ENCODE results near the gene KLHDC7B.

The KLHDC7B gene

DNA sequence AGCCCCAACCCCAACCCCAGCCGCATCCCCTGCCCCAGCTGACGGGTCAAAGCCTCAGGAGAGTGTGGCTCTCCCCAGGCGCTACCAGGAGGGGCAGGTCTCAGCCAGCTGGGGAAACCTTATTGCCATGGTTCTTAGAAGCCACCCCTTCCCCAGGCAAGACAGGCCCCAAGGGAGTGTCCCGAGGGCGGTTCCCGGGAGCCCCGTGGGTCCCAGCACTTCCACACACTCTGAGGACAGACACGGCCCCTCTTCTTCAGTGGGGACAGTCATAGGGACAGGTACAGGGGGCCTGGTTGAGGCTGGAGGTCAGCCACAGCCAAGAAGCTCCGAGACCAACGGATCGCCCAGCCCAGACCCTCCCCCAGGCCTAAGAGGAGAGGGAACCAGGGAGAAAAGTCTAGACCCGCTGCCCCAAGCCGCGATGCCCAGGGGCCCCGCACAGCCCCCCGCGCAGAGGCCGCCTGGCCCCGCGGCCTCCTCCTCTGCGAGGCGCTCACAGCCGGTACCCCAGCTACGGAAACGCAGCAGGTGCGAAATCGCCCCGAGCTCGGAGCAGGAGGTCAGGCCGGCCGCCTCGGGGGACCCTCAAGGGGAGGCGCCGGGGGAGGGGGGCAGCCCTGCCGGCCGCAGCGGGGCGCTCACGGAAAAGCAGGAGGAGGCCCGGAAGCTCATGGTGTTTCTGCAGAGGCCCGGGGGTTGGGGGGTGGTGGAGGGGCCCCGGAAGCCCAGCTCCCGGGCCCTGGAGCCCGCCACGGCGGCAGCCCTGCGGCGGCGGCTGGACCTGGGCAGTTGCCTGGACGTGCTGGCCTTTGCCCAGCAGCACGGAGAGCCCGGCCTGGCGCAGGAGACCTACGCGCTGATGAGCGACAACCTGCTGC, 2.6 kb downstream of the KLHDC7B start:
- DNase-seq: no peak

DNA sequence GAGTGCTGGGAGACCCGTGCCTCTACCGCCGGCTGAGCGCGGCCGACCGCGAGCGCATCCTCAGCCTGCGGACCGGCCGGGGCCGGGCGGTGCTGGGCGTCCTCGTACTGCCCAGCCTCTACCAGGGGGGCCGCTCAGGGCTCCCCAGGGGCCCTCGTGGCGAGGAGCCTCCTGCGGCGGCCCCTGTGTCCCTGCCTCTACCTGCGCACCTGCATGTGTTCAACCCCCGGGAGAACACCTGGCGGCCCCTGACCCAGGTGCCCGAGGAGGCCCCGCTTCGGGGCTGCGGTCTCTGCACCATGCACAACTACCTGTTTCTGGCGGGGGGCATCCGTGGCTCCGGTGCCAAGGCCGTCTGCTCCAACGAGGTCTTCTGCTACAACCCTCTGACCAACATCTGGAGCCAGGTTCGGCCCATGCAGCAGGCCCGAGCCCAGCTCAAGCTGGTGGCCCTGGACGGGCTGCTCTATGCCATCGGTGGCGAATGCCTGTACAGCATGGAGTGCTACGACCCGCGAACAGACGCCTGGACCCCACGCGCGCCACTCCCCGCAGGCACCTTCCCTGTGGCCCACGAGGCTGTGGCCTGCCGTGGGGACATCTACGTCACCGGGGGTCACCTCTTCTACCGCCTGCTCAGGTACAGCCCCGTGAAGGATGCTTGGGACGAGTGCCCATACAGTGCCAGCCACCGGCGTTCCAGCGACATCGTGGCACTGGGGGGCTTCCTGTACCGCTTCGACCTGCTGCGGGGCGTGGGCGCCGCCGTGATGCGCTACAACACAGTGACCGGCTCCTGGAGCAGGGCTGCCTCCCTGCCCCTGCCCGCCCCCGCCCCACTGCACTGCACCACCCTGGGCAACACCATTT, 3.5 kb downstream of the KLHDC7B start:
- DNase-seq: no peak

DNA sequence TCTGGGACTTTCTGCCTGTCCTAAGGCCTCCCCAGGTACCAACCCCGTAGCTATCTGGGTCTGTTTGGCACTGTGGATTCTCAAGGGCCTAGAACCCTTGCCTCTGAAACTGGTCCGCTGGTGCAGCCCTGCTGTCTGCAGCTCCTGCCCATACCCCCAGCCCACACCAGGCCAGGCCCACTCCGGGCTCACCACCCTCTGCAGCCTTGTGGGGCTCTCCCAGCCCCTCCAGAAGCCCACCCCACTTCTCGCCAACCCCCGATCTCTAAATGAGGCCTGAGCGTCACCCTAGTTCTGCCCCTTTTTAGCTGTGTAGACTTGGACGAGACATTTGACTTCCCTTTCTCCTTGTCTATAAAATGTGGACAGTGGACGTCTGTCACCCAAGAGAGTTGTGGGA, 4.7 kb downstream of the KLHDC7B start:
- DNase-seq: no peak

DNA sequence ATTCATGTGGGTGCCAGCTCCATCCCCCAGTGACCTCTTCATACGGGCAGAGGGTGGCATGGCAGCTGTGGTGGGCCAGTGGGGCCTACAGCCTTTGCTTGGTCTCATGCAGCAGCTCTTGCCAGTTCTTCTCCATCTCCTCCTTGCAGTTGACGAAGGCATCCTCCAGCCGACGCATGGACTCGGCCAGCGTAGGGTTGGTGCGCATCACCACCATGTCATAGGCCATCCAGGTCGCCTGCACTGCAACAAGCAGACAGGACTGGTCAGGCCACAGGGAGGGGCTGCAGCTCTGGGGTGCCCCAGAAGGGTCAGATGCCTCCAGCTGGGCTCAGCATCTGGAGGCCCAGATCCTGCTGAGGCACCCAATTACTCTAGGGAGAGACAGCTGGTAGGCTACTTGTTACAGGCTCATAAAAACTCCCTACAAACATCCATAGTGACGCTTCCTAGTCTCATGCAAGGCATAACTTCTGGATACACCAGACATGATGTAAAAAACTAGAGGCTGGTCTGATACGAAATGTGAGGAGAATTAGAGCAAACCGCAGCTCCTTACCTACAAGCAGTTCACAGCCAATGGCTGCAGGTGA, 5.6 kb downstream of the KLHDC7B start:
- no peak for DNase-seq

DNA sequence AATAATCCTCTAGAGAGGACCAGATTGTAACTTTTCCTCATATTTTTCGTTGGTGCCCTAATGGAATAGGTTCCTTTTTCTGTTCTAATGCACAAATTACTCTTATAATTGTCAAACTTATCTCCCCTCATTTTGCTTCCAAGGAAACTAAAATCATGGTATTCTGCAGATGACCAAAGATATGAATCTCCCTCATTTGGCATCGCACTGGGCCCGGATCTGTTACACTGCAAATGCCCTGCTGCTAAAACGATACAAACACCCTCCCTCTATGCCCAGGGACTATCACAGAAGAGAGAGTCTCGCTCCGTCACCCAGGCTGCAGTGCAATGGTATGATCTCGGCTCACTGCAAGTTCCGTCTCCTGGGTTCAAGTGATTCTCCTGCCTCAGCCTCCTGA, 7.6 kb downstream of the KLHDC7B start:
- DNase-seq: no peak

DNA sequence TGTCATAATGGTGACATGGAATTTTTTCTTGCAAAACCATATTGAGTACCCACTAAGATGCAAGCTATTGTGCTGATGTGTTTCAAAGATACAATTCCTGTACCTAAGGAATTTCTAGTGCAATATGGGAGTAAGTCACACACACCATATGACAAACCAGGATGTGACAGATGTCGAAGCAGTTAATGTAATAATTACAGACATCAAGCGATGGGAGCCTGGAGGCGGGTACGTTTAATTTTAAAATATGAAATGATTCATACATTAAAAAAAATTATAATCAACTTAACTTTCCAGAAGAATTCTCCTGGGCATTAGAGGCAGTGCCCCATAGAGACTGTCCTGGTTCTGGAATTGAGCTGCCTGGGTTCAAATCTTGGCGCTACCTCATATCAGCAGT, 11.0 kb downstream of the KLHDC7B start:
- no peak for DNase-seq

DNA sequence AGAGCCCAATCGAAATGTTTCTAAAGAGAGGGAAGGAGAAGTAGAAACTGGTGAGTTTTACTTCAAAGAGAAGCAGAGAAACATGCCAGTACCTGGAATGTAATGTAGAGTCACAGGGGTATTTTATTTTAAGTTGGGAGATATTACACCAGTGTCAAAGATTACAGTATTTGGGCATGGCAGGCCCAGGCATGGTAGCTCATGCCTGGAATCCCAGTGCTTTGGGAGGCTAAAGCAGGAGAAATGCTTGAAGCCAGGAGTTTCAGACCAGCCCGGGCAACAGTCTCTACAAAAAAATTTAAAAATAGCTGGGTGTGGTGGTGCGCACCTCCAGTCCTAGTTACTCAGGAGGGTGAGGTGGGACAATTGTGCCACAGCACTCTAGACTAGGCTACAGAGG, 14.3 kb downstream of the KLHDC7B start:
- no peak for DNase-seq

DNA sequence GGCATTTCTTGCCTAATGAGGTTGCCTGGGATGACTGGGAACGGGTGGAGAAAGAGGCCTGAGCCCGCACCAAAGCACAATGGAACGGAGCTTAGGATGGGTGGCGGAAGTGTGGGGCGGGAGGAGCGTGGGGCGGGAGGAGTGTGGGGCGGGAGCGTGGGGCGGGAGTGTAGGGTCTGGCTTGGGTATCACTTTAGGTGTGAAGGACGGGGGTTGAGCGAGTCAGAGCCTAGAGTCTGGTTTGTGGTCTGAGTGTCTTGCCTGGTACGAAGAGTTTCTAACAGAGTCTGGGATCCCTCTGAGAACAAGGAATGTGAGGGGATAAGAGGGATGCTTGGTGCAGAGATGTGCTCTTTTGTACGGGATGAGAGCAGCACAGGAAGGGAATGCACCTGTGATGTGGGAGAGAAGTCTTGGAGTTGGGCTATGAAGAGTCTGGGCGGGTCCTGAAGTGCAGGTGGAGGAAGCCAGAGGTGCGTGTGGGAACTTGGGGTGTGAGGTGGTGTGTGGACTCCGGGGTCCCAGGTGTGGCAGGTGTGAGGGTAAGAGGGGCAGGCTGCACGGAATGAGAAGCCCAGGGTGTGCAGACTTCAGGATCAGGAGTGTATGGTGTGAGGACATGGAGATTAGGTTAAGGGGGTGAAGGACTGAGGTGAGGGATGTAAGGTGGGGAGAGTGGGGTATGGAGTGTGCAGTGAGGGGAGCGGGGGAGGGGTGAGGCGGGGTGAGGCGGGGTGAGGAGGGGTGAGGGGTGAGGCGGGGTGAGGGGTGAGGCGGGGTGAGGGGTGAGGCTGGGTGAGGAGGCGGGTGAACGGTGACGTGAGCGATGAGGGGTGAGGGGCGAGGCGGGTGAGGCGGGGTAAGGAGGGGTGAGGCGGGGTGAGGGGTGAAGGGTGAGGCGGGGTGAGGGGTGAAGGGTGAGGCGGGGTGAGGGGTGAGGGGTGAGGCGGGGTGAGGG, 16.0 kb downstream of the KLHDC7B start:
- no peak for DNase-seq

DNA sequence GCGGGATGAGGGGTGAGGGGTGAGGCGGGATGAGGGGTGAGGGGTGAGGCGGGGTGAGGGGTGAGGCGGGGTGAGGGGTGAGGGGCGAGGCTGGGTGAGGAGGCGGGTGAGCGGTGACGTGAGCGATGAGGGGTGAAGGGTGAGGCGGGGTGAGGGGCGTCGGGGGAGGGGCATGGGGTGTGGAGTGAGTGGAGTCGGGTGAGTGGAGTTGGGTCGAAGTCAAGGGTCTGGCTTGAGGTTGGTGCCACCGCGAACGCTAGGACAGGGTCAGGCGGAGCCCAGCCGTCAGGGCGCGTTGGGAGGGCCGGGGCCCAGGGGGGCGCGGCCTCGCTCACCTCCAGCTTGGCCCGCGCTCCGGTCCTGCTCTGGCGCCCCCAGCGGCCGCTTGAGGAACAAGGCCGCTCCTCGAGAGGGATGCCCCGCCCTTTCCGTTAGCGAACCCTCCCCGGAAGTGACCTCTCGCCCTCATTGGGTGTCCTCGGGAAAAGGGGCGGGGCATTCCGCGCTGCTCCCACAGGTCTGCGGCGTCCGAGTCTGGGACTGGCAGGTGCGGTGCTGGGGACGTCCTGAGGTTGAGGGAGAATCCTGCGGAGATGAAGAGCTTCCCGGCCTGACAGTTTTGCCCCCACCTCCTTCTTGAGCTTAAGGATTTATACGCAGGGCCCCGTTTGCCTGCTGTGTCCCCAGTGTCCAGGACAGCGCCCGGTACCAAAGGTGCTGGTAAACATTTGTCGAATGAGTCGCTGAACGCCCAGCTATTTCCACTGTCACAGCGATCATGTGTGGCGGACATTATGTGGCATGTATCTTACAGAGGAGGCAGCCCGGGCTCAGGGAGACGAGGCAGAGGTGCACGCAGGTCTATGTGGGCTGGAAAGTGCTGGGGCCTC, 17.1 kb downstream of the KLHDC7B start, which contains the start of gene SYCE3:
TSS of gene SYCE3 (minus strand) at position 397 of the 890 bp plus-strand sequence. CDS start 6,514 bp downstream, outside the sequence.
- peak; percentile 23 to 96 (median 90) for DNase-seq

DNA sequence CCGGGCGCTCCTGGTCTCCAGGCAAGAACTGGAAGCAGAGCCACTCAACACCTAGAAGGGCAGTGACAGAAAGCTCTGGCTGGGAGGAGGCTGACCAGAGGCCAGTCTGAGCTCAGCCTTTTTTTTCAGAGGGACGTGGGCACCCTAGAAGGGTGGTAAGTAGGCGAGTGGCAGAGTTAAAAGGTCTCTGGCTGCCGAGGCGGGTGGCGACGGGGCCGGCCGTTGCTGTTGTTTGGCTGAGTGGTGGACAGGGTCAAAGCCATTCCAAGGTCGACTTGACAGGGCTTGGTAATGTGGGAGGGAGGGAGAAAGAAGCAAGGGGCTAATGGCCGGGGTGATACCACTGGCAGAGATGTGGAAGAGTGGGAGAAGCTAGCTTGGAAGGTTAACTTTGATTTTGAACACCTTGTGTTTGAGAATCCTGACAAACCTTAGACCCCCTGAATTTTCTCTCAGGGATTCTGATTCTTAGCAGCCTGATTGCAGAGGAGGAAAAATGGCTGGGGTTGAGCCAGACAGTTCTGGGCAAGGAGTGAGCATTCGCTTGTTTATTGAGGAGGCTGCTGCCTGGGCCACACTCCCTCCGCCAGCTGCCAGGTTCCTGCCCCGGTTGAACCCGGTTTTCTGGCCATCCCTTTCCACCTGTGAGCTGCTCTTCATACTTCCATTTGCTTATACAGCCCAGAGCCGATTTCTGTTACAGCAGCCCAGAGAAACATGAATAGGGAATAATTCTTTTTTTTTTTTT, 17.9 kb downstream of the KLHDC7B start:
- peak in 1 of 14 donors; percentile 77 for DNase-seq

DNA sequence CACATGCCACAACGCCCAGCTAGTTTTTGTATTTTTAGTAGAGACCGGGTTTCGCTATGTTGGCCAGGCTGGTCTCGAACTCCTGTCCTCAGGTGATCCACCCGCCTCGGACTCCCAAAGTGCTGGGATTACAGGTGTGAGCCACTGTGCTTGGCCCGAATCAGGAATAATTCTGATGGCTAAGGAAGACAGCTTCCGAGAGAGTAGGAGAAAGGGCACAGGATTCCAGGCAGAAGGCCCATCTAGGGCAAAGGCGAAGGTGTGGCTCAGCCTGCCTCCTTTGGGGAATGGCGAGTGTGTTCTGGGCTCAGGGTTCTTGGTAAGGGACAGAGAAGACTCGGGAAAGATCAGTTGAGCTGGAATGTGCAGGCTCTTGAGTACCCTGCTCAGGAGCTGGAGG, 18.6 kb downstream of the KLHDC7B start:
- DNase-seq: no peak

DNA sequence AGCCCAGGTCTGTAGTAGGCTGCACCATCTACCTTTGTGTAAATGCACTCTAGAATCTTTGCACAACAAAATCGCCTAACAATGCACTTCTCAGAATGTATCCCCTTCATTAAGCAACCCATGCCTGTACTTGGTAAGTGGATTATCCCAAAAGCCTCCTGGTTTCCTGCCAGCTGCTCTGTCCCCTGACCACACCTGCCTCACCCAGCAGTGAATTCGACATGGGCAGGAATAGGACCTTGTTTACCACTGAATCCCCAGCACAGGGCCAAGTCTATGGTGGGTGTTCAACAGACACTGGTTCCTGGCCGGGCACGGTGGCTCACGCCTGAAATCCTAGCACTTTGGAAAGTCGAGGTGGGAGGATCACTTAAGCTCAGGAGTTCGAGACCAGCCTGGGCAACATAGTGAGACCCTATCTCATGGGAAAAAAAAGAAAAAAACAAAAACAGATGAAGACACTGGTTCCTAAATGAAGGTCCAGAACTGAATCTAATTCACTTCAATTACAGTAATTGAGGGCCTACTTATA, 22.1 kb downstream of the KLHDC7B start:
- DNase-seq: no peak

DNA sequence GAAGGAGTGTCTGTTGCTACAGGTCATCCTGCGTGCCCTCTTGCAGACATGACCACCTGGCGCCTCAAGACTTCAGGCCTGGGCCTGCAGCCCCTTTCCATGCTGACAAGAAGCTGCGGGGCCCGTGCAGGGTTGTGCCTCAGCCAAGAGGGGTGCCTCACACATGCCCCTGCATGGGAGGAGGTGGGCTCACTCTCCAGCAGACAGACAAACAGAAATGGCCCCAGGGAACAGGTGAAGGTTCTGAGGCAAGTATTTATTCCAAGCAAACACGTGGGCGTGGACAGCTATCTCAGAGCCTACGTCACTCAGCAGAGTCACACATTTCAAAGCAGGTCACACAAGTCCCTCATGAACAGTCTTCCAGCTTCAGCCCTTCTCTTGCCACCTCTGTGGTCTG, 22.9 kb downstream of the KLHDC7B start:
- no peak for DNase-seq

DNA sequence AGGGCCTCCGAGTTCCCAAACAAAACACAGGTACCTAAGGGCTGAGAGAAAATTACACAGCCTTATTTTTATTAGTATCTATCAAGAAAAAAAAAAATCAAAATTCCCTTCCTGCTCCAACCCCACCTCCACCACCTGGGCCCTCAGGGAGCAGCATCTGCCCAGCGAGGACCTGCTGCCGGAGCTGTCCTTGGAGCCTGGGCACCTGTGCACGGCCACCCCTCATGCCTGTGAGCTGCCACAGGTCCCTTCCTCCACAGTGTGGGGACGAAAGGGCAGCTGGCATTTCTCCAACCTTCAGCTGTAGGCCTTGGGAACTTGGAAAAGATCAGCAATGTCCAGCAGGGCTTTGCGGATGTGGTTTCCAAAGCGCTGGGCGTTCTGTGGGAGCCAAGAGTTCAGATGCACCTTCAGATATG, 23.4 kb downstream of the KLHDC7B start:
- no peak for DNase-seq

DNA sequence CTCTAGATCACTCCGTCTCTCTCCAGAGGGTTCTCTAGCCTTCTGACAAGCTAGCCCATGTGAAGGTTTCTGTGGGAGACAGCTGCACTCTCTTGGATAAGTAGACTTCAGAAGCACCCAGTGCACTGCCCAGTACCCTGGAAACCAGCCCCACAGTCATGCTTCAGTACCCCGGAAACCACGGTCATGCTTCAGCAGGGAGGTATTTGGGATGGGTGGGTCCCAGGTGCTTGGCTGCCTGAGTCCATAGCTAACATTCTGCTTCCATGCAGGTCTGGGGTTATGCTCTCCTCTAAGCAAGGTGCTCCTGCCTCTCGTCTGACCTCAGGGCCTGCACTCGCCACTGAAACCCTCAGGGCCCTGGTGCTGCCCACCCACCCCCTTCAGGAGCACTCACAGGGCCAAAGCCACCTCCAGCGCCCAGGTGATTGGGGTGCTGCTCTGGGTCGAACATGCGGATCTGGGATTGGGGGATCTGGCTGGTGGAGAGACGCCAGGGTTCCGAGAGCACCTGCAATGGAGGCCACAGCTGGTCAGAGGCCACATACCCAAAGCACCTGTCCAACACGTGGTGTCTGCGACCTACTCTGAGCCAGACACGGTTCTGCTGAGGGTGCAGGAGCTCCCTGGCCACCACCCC, 24.3 kb downstream of the KLHDC7B start:
- DNase-seq: no peak

DNA sequence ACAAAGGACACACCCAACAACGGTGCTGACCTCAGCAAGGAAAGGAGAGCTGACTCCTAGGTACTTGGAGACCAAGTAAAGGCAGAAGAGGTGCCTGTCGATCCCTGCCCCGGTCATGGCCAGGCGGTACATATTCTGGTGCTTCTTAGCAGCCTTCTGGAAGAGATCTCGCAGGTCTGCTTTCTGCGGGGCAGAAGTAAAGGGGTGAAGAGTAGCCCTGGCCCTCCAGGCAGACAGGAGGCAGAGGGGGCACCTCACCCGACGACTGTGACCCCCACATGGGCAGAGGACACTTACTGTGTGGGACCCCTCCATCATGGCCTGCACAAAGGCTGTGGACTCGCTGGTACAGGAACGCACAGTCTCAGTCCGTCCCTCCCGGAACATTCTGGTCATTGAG, 25.2 kb downstream of the KLHDC7B start:
- no peak for DNase-seq

DNA sequence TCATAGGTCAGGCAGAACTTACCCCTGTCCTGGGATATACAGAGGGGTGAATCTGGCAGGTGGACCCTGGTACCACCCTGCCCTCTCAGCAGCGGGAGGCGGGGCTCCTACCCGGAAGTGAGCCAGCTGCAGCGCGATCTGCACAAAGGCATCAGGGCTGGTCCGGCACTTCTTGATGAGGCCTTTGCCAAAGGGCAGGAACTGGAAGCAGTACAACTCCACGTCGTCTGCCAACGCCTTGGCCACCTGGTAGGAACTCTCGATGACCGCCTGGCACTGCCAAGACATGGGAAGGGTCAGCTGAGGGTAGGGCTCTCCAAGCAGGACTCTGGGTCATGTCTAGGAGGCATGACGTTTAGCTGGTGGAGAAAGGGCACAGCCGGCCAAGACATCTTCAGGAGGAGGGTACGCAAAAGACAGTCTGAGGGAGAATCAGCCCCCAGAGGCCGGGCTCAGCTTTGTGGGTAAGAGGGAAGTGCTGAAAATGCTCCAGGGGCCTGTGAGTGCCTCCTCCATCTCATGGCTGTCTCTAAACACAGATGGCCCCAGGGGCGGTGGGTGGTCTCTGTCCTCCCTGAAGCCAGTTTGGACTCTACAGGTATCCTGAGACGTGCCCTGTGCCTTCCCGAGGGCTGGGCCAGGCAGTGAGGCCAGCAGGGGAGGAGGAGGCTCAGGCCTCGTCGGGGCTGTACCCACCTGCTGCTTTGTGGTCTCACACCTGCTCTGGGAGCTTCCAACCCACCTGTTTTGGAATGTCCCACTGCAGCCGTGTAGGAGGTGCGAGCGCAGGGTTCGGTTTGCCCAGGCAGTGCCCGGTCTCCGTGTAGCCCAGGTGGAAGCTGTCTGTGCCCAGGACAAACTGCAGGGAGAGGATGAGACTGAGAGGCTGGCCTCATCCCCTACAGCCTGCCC, 25.8 kb downstream of the KLHDC7B start:
- no peak for DNase-seq

DNA sequence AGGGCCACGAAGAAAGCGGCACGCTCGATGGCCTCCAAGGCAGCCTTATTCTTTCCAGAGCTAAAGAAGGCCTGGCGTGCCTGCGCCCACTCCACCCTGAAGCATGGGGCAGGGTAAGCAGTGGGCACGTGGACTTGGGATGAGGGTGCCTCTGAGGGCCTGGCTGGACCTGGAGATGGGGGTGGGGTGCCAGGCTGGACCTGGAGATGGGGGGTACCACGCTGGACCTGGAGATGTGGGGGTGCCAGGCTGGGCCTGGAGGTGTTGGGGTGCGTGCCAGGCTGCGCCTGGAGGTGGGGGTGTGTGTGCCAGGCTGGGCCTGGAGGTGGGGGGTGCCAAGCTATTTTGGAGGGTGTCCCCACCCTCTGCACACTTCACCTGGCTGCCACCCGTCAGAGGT, 27.3 kb downstream of the KLHDC7B start:
- no peak for DNase-seq

Measured in C1 segment of cervical spinal cord (tissue), 14 donors.